Measurements from ENCODE around the gene LRRC8C. TPM values are rescaled to one million over a fixed set of nuclear protein-coding genes. Genes with fewer than 3 reads are reported as not detected.
A peak's percentile ranks its signal among the peaks of the same experiment; 100 is the strongest.

LRRC8C gene
- total RNA-seq, 2 experiments from 2014 or later = 28.4 to 30.2 TPM

DNA sequence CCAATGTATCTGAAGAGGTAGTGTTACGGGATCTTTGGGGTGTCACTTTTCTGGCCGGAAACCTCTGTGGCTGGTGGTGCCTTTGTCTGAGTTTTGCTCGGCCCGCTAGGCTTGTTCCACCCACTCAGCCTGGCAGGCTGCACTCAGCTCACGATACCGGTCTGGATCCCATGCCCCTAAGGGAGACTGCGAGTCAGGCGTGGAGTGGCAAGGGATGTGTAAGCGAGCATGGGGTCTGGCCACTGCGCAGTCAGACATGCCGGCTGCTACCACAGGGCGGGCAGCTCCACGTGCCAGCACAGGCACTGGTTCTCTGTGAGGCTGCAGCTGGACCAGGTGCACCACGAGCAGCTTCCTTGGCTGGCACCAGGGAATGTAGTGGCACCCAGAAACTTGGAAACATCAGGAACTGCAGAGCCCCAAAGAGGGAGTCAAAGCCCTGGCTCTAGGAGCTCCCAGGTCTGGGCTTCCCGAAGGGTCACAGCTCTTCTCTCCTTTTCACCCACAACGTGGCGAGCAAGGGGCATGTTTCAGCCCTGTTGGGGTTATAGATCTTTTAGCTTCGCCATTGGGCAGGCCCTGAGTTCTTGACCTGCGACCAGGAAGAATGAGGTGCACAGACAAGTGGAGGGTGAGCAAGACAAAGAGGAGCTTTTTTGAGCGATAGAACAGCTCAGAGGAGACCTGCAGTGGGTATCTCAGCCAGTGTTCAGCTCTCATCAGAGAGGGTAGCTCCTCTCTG lies 23.8 kb upstream of the LRRC8C start:
- CTCF ChIA-PET = interaction anchor here (0.7 to 5.2 kb wide), 7 partner anchors 12 to 153 kb away, joined by 3 to 84 read pairs (median 8); no protein-coding TSS in a partner anchor
- intact Hi-C loops (cut with DNase I, micrococcal nuclease) = loop anchor here in 1 of 2 experiments (2.0 kb wide), 1 partner anchor 84 kb away; the partner anchor contains the start of gene LRRC8B
- Histone ChIP-seq H3K4me1 (ENCODE audit: insufficient read depth, low read length) (peaks cover 87% of the 10 kb centered on the region), H3K27me3 (ENCODE audit: control insufficient read depth in 1 of 2, insufficient read depth in 2 of 2, low read length in 2 of 2) (no peaks in the 10 kb centered on the region), H3K36me3 (ENCODE audit: insufficient read depth, low read length) (no peaks in the 10 kb centered on the region), H3K9me3 (ENCODE audit: control insufficient read depth in 1 of 2, insufficient read depth in 1 of 2, low read length in 2 of 2) (no peaks in the 10 kb centered on the region), H3K4me3 (ENCODE audit: low read length) (peak overlapping the region; percentile 51), H3K27ac (ENCODE audit: low read depth in 1 of 2, low read length in 2 of 2) (peak overlapping the region; percentile 88 to 91)
- no peak for TF ChIP-seq CTCF (IDR thresholded peaks at IDR 0.05)
- peak overlapping the region; percentile 84 for H3K4me3 Mint-ChIP-seq
- H3K4me1 Mint-ChIP-seq (ENCODE audit: low read depth) = peaks cover 93% of the 10 kb centered on the region
- H3K27me3 Mint-ChIP-seq = no peaks in the 10 kb centered on the region
- H3K9me3 Mint-ChIP-seq = no peaks in the 10 kb centered on the region
- POLR2A ChIA-PET = interaction anchor here (0.8 to 18.0 kb wide), 27 partner anchors 10 to 925 kb away, joined by 3 to 683 read pairs (median 6); partner anchors contain the start of genes GBP1, GBP2, GTF2B and LRRC8B
- H3K36me3 Mint-ChIP-seq (ENCODE audit: low read depth) = no peaks in the 10 kb centered on the region
- ATAC-seq (ENCODE audit: poor library complexity) = peak; percentile 6
- DNase-seq = peak; percentile 56 to 84 (median 68)
- peak overlapping the region; percentile 99 for H3K27ac Mint-ChIP-seq

DNA sequence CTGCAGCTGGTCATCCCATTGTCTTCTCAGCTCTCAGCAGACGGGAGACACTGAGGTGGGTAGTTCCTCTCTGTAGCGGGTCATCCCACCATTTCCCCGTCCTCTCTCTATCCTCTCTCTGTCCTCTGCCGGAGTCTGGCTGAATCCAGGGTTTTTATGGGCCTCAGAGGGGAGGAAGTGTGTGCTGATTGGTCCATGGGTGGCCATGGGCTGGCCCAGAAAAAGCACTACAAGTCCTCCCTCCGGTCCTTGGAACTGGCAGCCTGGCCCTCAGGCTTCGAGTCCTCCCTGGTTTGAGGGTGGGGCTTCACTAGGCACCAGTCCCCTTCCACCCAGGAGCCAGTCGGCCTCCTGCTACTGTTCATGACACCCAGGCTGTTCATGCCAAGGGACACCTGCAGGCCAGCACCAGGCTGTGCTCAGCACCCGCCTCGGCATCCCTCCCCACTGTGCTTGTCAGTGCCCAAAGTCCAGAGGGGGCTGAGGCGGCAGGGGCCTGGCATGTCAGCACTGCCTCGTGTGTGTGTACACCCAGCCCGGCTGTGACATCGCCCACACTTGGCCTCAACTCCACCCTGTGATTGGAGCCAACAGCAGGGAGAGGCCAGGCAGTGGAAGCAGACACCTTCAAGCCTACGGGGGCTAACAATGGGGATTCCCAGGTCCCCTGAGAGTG lies 23.0 kb upstream of the LRRC8C start:
- Mint-ChIP-seq H3K27me3 (no peaks in the 10 kb centered on the region), H3K4me3 (peak overlapping the region; percentile 84), H3K27ac (peak overlapping the region; percentile 99), H3K36me3 (ENCODE audit: low read depth) (no peaks in the 10 kb centered on the region), H3K9me3 (no peaks in the 10 kb centered on the region), H3K4me1 (ENCODE audit: low read depth) (peaks cover 93% of the 10 kb centered on the region)
- Histone ChIP-seq H3K4me3 (ENCODE audit: low read length) (peak overlapping the region; percentile 51), H3K27ac (ENCODE audit: low read depth in 1 of 2, low read length in 2 of 2) (peak overlapping the region; percentile 88 to 91), H3K36me3 (ENCODE audit: insufficient read depth, low read length) (no peaks in the 10 kb centered on the region), H3K27me3 (ENCODE audit: control insufficient read depth in 1 of 2, insufficient read depth in 2 of 2, low read length in 2 of 2) (no peaks in the 10 kb centered on the region), H3K9me3 (ENCODE audit: control insufficient read depth in 1 of 2, insufficient read depth in 1 of 2, low read length in 2 of 2) (no peaks in the 10 kb centered on the region), H3K4me1 (ENCODE audit: insufficient read depth, low read length) (peaks cover 84% of the 10 kb centered on the region)
- ChIA-PET POLR2A (interaction anchor here (0.8 to 18.0 kb wide), 16 partner anchors 8 to 576 kb away, joined by 3 to 683 read pairs (median 32); partner anchors contain the start of genes GBP2, LRRC8B, LRRC8C and LRRC8D), CTCF (interaction anchor here (0.7 to 5.2 kb wide), 7 partner anchors 13 to 153 kb away, joined by 3 to 84 read pairs (median 9); no protein-coding TSS in a partner anchor)
- ATAC-seq (ENCODE audit: poor library complexity) = no peak
- DNase-seq = peak in 13 of 14 experiments; percentile 22 to 72 (median 43)
- no peak for TF ChIP-seq CTCF (IDR thresholded peaks at IDR 0.05)
- intact Hi-C loops (cut with DNase I, micrococcal nuclease) = loop anchor here in 1 of 2 experiments (1.0 to 2.0 kb wide), 3 partner anchors 22 to 85 kb away; partner anchors contain the start of gene LRRC8B

GRCh38 chr1:89610457-89611011 lies 22.4 kb upstream of the LRRC8C start:
- H3K27ac ChIP-seq (ENCODE audit: low read depth in 1 of 2, low read length in 2 of 2) = peak overlapping the region; percentile 88 to 91

More at GRCh38 chr1:89610457-89611011, 22.4 kb upstream of the LRRC8C start:
- Histone ChIP-seq H3K4me3 (ENCODE audit: low read length) (peak overlapping the region; percentile 51), H3K27me3 (ENCODE audit: control insufficient read depth in 1 of 2, insufficient read depth in 2 of 2, low read length in 2 of 2) (no peaks in the 10 kb centered on the region), H3K36me3 (ENCODE audit: insufficient read depth, low read length) (no peaks in the 10 kb centered on the region), H3K9me3 (ENCODE audit: control insufficient read depth in 1 of 2, insufficient read depth in 1 of 2, low read length in 2 of 2) (no peaks in the 10 kb centered on the region), H3K4me1 (ENCODE audit: insufficient read depth, low read length) (peaks cover 81% of the 10 kb centered on the region)
- ChIA-PET POLR2A (interaction anchor here (0.8 to 18.0 kb wide), 25 partner anchors 8 to 626 kb away, joined by 3 to 683 read pairs (median 6); partner anchors contain the start of genes LRRC8B, LRRC8C and LRRC8D), CTCF (interaction anchor here (0.6 to 5.2 kb wide), 14 partner anchors 9 to 153 kb away, joined by 3 to 84 read pairs (median 6); partner anchors contain the start of gene LRRC8C)
- TF ChIP-seq CTCF (IDR thresholded peaks at IDR 0.05) = peak; percentile 44
- no peaks in the 10 kb centered on the region for H3K36me3 Mint-ChIP-seq (ENCODE audit: low read depth)
- intact Hi-C loops (cut with DNase I, micrococcal nuclease) = loop anchor here in 1 of 2 experiments (1.0 to 2.0 kb wide), 2 partner anchors 22 to 48 kb away; no protein-coding TSS in a partner anchor
- H3K4me1 Mint-ChIP-seq (ENCODE audit: low read depth) = peaks cover 92% of the 10 kb centered on the region
- peak overlapping the region; percentile 99 for H3K27ac Mint-ChIP-seq
- H3K9me3 Mint-ChIP-seq = no peaks in the 10 kb centered on the region
- peak overlapping the region; percentile 88 for H3K4me3 Mint-ChIP-seq
- peak; percentile 35 for ATAC-seq (ENCODE audit: poor library complexity)
- peak; percentile 50 to 89 (median 66) for DNase-seq
- no peaks in the 10 kb centered on the region for H3K27me3 Mint-ChIP-seq

Data from CD4-positive, alpha-beta T cell (primary cell).